Nephron progenitor cell (in vitro differentiated cells): ENCODE data around the gene LRRC1.

Experiments used
- DNase-seq: peaks from one replicate; pipeline ENCODE4 v3.0.0; 2021
- H3K27ac Mint-ChIP-seq: 2 replicates; pipeline ENCODE4 v1.8.0; 2021; ENCODE audit warnings: mild to moderate bottlenecking, moderate library complexity, mixed read lengths
- H3K27me3 Mint-ChIP-seq: 2 replicates; pipeline ENCODE4 v1.8.0; 2021; ENCODE audit warnings: mild to moderate bottlenecking, low read depth, mixed read lengths; ENCODE audit not compliant: poor library complexity
- H3K36me3 Mint-ChIP-seq: 2 replicates; pipeline ENCODE4 v1.8.0; 2021; ENCODE audit warnings: low read depth, mixed read lengths
- H3K4me1 Mint-ChIP-seq: 2 replicates; pipeline ENCODE4 v1.8.0; 2021; ENCODE audit warnings: mixed read lengths
- H3K4me3 Mint-ChIP-seq: 2 replicates; pipeline ENCODE4 v1.8.0; 2021; ENCODE audit warnings: mild to moderate bottlenecking, moderate library complexity, mixed read lengths
- H3K9me3 Mint-ChIP-seq: 2 replicates; pipeline ENCODE4 v1.8.0; 2021; ENCODE audit warnings: mild to moderate bottlenecking, moderate library complexity, mixed read lengths
- TF ChIP-seq, protein P1 (sequence below): fragments of 200-600 bp; sonication (generic); IDR thresholded peaks from 2 replicates; pipeline ENCODE4 v1.5.0; 2021; ENCODE audit warnings: antibody characterized with exemption

LRRC1 gene

DNA sequence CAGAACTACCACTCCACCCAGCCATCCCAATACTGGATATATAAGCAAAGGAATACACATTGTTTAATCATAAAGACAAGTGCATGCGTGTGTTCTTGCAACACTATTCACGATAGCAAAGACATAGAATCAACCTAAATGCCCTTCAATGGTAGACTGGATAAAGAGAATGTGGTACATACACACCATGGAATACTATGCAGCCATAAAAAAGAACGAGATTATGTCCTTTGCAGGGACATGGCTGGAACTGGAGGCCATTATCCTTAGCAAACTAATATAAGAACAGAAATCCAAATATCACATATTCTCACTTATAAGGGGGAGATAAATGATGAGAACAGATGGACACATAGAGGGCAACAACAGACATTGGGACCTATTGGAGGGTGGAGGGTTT lies 156.6 kb downstream of the LRRC1 start:
- H3K4me3 Mint-ChIP-seq: no peak overlapping the region
- H3K36me3 Mint-ChIP-seq: no peaks in the 10 kb centered on the region
- no peak for DNase-seq
- H3K27ac Mint-ChIP-seq: no peak overlapping the region
- TF ChIP-seq, protein P1, sequence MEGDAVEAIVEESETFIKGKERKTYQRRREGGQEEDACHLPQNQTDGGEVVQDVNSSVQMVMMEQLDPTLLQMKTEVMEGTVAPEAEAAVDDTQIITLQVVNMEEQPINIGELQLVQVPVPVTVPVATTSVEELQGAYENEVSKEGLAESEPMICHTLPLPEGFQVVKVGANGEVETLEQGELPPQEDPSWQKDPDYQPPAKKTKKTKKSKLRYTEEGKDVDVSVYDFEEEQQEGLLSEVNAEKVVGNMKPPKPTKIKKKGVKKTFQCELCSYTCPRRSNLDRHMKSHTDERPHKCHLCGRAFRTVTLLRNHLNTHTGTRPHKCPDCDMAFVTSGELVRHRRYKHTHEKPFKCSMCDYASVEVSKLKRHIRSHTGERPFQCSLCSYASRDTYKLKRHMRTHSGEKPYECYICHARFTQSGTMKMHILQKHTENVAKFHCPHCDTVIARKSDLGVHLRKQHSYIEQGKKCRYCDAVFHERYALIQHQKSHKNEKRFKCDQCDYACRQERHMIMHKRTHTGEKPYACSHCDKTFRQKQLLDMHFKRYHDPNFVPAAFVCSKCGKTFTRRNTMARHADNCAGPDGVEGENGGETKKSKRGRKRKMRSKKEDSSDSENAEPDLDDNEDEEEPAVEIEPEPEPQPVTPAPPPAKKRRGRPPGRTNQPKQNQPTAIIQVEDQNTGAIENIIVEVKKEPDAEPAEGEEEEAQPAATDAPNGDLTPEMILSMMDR: no peak
- peaks cover 9% of the 10 kb centered on the region for H3K27me3 Mint-ChIP-seq
- H3K9me3 Mint-ChIP-seq: peaks cover 47% of the 10 kb centered on the region
- H3K4me1 Mint-ChIP-seq: peaks cover 7% of the 10 kb centered on the region

DNA sequence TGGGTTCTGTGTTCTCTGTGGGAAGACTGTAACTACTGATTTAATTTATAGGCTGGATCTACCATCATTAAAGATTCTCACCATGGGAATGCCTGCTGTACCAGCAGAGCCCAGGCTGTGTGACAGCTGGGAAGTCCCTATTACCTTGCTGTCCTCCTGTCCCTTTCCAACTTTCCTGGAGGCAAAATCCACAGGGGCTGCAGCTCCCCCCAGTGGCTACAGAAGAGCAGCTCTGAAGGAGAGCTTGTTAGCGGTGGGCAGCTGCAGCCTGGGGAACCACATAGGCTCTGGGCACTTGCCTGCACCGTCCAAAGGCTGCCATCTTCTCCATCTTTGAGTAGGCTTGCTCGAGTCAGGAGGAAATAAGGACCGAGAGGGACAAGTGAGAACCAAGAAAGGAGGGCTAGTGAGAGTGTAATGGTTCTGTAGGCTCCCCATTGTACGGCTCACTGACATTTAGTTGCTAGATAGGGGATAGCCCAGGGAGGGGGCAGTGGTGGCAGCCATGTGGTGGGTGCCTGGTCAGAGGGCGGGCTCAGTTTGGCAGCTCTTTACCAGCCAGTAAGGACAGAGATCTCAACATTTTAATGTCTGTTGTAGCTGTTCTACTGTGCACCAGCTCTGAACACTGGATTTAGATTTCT lies 161.4 kb downstream of the LRRC1 start:
- no peaks in the 10 kb centered on the region for H3K27me3 Mint-ChIP-seq
- TF ChIP-seq, protein P1: peak; percentile 66
- DNase-seq: peak; percentile 66
- peaks cover 3% of the 10 kb centered on the region for H3K9me3 Mint-ChIP-seq
- H3K27ac Mint-ChIP-seq: no peak overlapping the region
- H3K4me3 Mint-ChIP-seq: no peak overlapping the region
- no peaks in the 10 kb centered on the region for H3K36me3 Mint-ChIP-seq
- peaks cover 7% of the 10 kb centered on the region for H3K4me1 Mint-ChIP-seq

DNA sequence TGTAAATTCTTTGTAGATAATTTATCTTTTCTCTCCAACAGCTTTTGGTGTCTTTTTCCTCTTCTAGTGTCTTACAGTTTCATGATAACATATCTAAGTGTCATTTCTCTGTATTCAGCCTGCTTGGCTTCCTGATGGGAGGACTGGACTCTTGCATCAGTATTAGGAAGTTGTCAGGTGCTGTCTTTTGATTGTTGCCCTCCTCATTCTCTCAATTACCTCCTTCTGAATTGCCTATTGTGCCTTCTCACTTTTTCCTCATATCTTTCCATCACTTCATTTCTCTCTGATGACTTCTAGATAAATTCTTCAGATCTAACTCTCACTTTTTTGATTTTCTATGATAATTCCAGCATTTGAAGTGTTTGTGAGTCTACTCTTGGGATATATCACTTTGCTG lies 162.0 kb downstream of the LRRC1 start:
- Mint-ChIP-seq H3K9me3 (no peaks in the 10 kb centered on the region), H3K27ac (no peak overlapping the region), H3K4me3 (no peak overlapping the region), H3K36me3 (no peaks in the 10 kb centered on the region), H3K27me3 (no peaks in the 10 kb centered on the region), H3K4me1 (peaks cover 7% of the 10 kb centered on the region)
- DNase-seq: no peak
- TF ChIP-seq, protein P1: no peak

DNA sequence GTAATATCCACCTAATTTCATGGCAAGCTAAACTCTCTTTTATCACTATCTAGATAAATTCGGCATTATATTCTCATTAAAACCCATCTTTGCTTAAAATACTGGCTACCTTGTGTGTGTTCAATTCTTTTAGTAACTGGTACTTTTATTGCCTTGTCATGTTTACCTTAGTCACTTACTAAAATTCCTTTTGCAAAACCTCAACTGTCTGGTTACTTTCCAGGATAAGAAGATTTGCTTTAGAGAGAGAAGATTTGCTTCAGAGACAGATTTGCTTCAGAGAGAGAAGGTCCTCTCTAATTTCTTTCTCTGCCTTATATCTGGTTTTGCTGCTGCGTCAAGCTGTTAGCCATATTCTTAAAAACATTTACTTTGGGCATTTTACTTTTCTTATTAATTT lies 164.9 kb downstream of the LRRC1 start:
- H3K36me3 Mint-ChIP-seq: no peaks in the 10 kb centered on the region
- no peak for DNase-seq
- H3K27me3 Mint-ChIP-seq: no peaks in the 10 kb centered on the region
- no peaks in the 10 kb centered on the region for H3K9me3 Mint-ChIP-seq
- H3K27ac Mint-ChIP-seq: no peak overlapping the region
- H3K4me1 Mint-ChIP-seq: peaks cover 16% of the 10 kb centered on the region
- TF ChIP-seq, protein P1: no peak
- no peak overlapping the region for H3K4me3 Mint-ChIP-seq

DNA sequence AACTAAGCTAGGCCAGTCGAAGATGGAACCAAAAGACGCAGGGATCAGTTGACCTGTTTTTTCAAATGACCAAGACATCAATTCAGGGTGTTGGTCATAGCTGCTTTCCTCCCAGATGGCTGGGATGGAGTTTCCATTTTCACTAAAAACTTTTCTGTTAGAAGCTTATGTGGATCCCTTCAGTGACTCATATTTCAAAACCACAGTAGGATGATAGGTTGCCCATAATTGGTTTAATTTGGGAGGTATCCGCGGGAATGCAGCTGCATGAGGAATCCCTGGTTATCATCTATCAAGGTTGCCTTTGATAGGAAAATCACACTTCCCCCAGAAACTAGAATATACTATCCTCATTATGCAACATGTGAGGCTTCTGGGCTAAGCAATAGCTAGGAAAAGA lies 165.5 kb downstream of the LRRC1 start:
- Mint-ChIP-seq H3K27ac (no peak overlapping the region), H3K9me3 (no peaks in the 10 kb centered on the region), H3K36me3 (no peaks in the 10 kb centered on the region), H3K4me1 (peaks cover 16% of the 10 kb centered on the region), H3K4me3 (no peak overlapping the region), H3K27me3 (no peaks in the 10 kb centered on the region)
- no peak for DNase-seq
- TF ChIP-seq, protein P1: no peak

DNA sequence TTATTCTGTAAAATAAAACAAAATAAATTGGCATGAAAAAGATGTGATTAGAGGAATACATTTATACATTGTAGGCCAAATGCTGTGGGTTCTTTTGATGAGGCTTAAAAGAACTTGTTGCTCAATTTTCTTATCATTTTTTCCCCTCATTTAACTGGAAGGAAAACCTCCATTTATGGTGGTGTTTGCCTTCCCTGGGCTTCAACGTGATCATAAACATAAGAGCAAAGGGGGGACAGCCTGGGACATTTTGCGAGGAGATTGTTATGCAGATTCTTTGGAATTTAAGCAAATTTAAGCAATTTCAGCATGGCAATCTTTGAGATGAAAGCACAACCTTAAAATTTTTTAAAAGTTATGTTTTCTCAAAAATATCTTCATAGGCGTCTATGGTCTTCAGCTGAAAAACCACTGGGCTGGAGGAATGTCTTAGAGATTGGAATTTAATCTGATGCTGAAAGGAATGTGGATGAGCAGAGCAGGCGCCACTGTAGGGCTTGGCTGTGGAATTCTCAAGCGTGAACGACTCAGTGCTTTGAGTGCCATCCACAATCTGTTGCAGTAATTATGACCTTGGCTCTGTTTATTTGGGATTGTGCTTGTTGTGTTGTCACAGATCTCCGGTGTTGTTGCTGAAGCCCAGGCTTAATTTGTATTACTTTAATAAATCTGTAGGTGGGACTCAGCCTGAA lies 167.0 kb downstream of the LRRC1 start:
- no peaks in the 10 kb centered on the region for H3K36me3 Mint-ChIP-seq
- TF ChIP-seq, protein P1: no peak
- DNase-seq: peak; percentile 17
- H3K27me3 Mint-ChIP-seq: no peaks in the 10 kb centered on the region
- H3K9me3 Mint-ChIP-seq: no peaks in the 10 kb centered on the region
- H3K4me3 Mint-ChIP-seq: no peak overlapping the region
- peaks cover 10% of the 10 kb centered on the region for H3K4me1 Mint-ChIP-seq
- no peak overlapping the region for H3K27ac Mint-ChIP-seq
